Fibroblast of peridontal ligament (primary cell): ENCODE data around the gene BCL2L15.

Source experiments
- DNase-seq: peaks from one replicate; pipeline ENCODE4 v3.0.0-alpha.2; 2010; ENCODE audit errors: extremely low read depth

Gene BCL2L15

GRCh38 chr1:113887402-113888175 lies at the start of gene BCL2L15:
BCL2L15 (minus strand) TSS chr1:113887581; CDS start chr1:113887375, 206 bp downstream.
- no peak for DNase-seq

- no peak for DNase-seq
Observed at GRCh38 chr1:113937146-113937545, 49.8 kb upstream of the BCL2L15 start.

GRCh38 chr1:113935970-113936369 lies 48.6 kb upstream of the BCL2L15 start:
- no peak for DNase-seq

GRCh38 chr1:113935176-113935575 lies 47.8 kb upstream of the BCL2L15 start:
- DNase-seq: no peak

GRCh38 chr1:113934511-113935055 lies 47.2 kb upstream of the BCL2L15 start:
- DNase-seq: no peak

- no peak for DNase-seq
Observed at GRCh38 chr1:113934006-113934405, 46.6 kb upstream of the BCL2L15 start.

GRCh38 chr1:113931451-113931851 lies 44.1 kb upstream of the BCL2L15 start:
- peak; percentile 80 for DNase-seq

GRCh38 chr1:113930499-113931161 lies 43.2 kb upstream of the BCL2L15 start:
- peak; percentile 77 for DNase-seq

- peak; percentile 22 for DNase-seq
Observed at GRCh38 chr1:113929750-113930498, 42.5 kb upstream of the BCL2L15 start.

GRCh38 chr1:113928941-113929749 lies 41.8 kb upstream of the BCL2L15 start, which contains the start of gene HIPK1:
HIPK1 (plus strand) TSS chr1:113929324.
- DNase-seq: peak; percentile 80

- DNase-seq: peak; percentile 35
Observed at GRCh38 chr1:113928187-113928930, 41.0 kb upstream of the BCL2L15 start.

GRCh38 chr1:113924473-113924872 lies 37.1 kb upstream of the BCL2L15 start:
- DNase-seq: no peak

GRCh38 chr1:113922957-113923356 lies 35.6 kb upstream of the BCL2L15 start:
- no peak for DNase-seq

GRCh38 chr1:113918243-113918642 lies 30.9 kb upstream of the BCL2L15 start:
- no peak for DNase-seq

- DNase-seq: peak; percentile 15
Observed at GRCh38 chr1:113917400-113918082, 30.2 kb upstream of the BCL2L15 start.

- no peak for DNase-seq
Observed at GRCh38 chr1:113916974-113917373, 29.6 kb upstream of the BCL2L15 start.

GRCh38 chr1:113913887-113914664 lies 26.7 kb upstream of the BCL2L15 start:
- no peak for DNase-seq

GRCh38 chr1:113913312-113913668 lies 25.9 kb upstream of the BCL2L15 start:
- DNase-seq: no peak

- DNase-seq: peak; percentile 77
Observed at GRCh38 chr1:113912594-113913311, 25.4 kb upstream of the BCL2L15 start.
